Lower lobe of right lung (tissue), 2 donors: ENCODE data around the gene CPNE5. TPM values are rescaled to one million over a fixed set of nuclear protein-coding genes. Genes with fewer than 3 reads are reported as not detected.

ENCODE experiments used
- ATAC-seq, 2 donors: fragments of 200-7000 bp; cut with Tn5 transposase; one replicate each; pipeline ENCODE4 v1.9.1; 2020 to 2022; ENCODE audit warnings: mild to moderate bottlenecking in 2 of 2, moderate library complexity in 2 of 2
- DNase-seq: peaks from one replicate; pipeline ENCODE4 v3.0.0-alpha.2; 2020
- H3K27ac ChIP-seq: fragments of 200-600 bp; one replicate; pipeline ENCODE4 v1.8.0; 2022
- H3K27me3 ChIP-seq: fragments of 200-600 bp; one replicate; pipeline ENCODE4 v1.8.0; 2022; ENCODE audit warnings: low read depth
- H3K36me3 ChIP-seq: fragments of 200-600 bp; one replicate; pipeline ENCODE4 v1.8.0; 2022; ENCODE audit warnings: mild to moderate bottlenecking
- H3K4me1 ChIP-seq: fragments of 200-600 bp; one replicate; pipeline ENCODE4 v1.8.0; 2022
- H3K4me3 ChIP-seq: fragments of 200-600 bp; one replicate; pipeline ENCODE4 v1.8.0; 2022; ENCODE audit warnings: mild to moderate bottlenecking
- H3K9me3 ChIP-seq: fragments of 200-600 bp; one replicate; pipeline ENCODE4 v1.8.0; 2022
- intact Hi-C: fragments of 100-400 bp; cut with DNase I; formaldehyde crosslinking; loops from one replicate; pipeline ENCODE4 v1.11.0; 2022
- total RNA-seq: library from RNA; stranded (reverse); fragmentation: NEBNext Ultra II Directional; extraction: Animal tissue kit (Norgen Biotek cat#: 25700); gene quantifications from one replicate; pipeline ENCODE4 v1.2.1, GENCODE V29; 2021
- TF ChIP-seq, protein P1 (sequence below): fragments of 200-600 bp; IDR thresholded peaks from one replicate; pipeline ENCODE4 v1.8.0; 2022; ENCODE audit warnings: antibody characterized with exemption, mild to moderate bottlenecking
- donor health status: DM: no; HTN: yes; CAD: no; lungs with severe emphysema.

The CPNE5 gene
- total RNA-seq, 1 donor from 2014 or later = 2.4 TPM

DNA sequence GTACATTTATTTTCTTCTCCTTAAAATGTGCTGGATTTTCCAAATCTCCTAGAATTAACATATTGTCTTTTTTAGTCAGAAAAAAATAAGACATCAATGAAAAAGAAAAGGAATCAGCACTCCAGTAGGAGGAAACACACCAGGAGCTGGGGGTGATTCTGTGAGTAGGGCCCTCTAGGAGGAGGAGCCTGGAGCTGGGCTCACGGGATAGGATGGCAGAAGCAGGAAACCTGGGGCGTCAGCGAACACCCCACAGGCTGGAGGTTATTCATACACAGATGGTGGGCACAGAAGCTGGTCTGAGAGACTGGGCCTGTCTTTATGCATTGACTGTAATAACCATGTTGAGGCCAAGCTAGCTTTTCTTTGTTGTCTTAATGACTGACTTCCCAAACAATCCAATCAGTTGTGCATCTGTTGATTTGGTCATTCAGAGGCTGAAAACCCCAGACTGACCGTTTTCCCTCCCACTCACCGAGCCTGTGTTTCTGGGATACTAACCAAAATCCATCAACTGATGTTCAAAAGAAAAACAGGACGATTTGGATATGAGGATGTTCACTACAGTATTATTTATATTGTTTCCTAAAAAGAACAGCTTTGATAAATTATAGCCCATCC is 53.1 kb downstream of the CPNE5 start:
- peaks cover 9% of the 10 kb centered on the region for H3K4me1 ChIP-seq
- no peaks in the 10 kb centered on the region for H3K36me3 ChIP-seq
- no peaks in the 10 kb centered on the region for H3K9me3 ChIP-seq
- H3K27ac ChIP-seq = no peak overlapping the region
- TF ChIP-seq, protein P1, sequence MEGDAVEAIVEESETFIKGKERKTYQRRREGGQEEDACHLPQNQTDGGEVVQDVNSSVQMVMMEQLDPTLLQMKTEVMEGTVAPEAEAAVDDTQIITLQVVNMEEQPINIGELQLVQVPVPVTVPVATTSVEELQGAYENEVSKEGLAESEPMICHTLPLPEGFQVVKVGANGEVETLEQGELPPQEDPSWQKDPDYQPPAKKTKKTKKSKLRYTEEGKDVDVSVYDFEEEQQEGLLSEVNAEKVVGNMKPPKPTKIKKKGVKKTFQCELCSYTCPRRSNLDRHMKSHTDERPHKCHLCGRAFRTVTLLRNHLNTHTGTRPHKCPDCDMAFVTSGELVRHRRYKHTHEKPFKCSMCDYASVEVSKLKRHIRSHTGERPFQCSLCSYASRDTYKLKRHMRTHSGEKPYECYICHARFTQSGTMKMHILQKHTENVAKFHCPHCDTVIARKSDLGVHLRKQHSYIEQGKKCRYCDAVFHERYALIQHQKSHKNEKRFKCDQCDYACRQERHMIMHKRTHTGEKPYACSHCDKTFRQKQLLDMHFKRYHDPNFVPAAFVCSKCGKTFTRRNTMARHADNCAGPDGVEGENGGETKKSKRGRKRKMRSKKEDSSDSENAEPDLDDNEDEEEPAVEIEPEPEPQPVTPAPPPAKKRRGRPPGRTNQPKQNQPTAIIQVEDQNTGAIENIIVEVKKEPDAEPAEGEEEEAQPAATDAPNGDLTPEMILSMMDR = no peak
- ATAC-seq (no peak), DNase-seq (no peak)
- no peaks in the 10 kb centered on the region for H3K27me3 ChIP-seq
- H3K4me3 ChIP-seq = no peak overlapping the region
- intact Hi-C loops = no loop called here

DNA sequence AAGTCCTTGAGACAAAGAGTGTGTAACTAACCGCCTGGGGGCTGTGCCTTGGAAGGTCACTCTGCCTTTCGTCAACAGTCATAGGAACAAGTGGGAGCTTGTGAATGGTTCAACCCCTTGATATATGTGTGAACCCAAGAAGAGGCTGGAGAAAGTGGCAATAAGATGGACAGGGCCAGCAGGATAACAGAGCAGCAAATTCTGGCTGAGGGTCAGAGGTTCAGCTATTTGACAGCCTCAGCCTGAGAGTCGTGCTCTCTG is 54.9 kb downstream of the CPNE5 start:
- DNase-seq = no peak
- Histone ChIP-seq H3K36me3 (no peaks in the 10 kb centered on the region), H3K4me1 (peaks cover 18% of the 10 kb centered on the region), H3K4me3 (no peak overlapping the region), H3K27me3 (no peaks in the 10 kb centered on the region), H3K9me3 (no peaks in the 10 kb centered on the region), H3K27ac (no peak overlapping the region)
- ATAC-seq = no peak
- TF ChIP-seq, protein P1 = no peak
- intact Hi-C loops = no loop called here

DNA sequence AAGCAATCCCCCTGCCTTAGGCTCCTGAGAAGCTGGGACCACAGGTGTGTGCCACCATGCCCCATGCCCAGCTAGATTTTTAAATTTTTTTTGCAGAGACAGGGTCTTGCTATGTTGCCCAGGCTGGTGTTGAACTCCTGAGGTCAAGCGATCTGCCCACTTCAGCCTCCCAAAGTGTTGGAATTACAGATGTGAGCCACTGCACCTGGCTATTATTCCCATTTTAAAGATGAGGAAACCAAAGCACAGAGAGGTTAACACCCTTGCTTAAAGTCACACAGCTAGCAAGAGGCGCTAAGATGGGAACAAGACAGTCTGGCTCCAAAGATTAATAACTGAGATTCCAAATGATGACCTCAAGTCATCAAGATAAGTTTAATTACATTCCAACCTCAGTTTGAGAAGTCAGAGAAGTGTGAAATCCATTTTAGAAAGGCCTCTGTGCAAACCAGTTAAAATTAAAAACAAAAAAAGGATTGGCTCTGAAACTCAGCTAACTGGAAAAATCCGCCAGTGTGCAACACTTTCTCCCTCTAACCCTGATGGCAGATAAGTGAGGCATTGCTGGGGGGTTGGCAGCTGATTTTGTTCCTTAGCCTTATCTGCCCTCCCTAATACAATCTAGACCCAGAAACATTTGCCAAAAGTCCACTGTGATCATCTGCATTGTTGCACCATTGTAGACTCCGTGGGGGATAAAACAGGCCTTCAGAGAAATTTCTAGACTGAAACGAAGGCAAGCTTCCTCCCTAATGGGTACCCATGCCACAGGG is 55.5 kb downstream of the CPNE5 start:
- Histone ChIP-seq H3K27ac (no peak overlapping the region), H3K36me3 (no peaks in the 10 kb centered on the region), H3K27me3 (no peaks in the 10 kb centered on the region), H3K4me3 (no peak overlapping the region), H3K9me3 (no peaks in the 10 kb centered on the region), H3K4me1 (peaks cover 18% of the 10 kb centered on the region)
- no peak for ATAC-seq
- TF ChIP-seq, protein P1 = no peak
- intact Hi-C loops = no loop called here
- DNase-seq = no peak

DNA sequence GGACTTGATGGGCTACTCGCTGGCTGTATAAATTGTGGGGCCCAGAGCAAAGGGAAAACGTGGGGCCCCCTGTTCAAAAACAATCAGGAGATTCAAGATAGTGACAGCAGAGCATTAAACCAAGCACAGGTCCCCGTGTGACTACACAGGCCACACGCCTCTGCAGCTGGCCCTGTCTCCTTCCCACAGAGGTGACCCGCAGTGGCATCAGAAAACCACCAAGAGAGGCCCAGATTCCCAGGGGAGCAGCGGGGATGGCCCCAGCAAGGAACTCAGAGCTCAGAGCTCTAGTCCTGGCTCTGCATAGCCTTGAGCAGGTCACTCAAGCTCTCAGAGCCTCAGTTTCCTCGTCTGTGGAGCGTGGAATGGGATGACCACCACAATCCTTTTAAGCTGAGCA is 57.6 kb downstream of the CPNE5 start:
- H3K27me3 ChIP-seq = no peaks in the 10 kb centered on the region
- peaks cover 18% of the 10 kb centered on the region for H3K4me1 ChIP-seq
- intact Hi-C loops = no loop called here
- TF ChIP-seq, protein P1 = no peak
- no peak for DNase-seq
- H3K36me3 ChIP-seq = no peaks in the 10 kb centered on the region
- ATAC-seq = no peak
- H3K9me3 ChIP-seq = no peaks in the 10 kb centered on the region
- H3K27ac ChIP-seq = no peak overlapping the region
- no peak overlapping the region for H3K4me3 ChIP-seq

DNA sequence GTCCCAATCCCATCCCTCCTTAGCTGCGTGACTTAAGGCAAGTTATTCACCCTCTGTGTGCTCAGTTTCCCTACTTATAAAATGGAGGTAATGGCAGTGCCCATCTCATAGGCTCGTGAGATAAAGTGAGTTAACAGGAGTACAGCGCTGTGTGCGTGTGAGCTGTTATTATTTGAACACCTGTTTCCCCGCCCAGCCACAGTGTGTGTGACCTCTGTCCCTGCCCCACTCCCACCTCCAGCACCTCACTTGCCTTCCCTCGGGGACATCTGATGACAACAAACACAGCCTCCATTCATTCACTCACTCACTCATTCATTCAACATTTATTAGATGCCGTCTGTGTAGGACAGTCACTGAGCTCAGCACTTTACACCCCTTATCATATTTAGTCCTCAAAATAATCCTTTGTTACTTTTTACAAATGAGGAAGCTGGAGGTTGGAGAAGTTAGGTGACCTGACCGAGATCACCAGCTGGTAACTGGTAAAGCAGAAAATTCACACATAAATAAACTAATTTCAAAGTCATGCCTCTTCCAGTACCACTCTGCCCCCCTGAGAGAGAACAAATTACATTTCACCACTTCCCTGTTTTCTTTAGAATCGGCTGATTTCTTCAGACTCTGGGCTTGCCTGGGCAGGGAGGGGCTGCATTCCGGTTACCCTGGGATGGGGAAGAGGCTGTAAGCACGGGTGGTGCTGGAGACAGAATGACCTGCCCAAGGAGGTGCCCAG is 58.6 kb downstream of the CPNE5 start:
- intact Hi-C loops = no loop called here
- ATAC-seq (peak; percentile 30 to 52), DNase-seq (peak; percentile 60)
- H3K36me3 ChIP-seq = no peaks in the 10 kb centered on the region
- peaks cover 18% of the 10 kb centered on the region for H3K4me1 ChIP-seq
- H3K9me3 ChIP-seq = no peaks in the 10 kb centered on the region
- no peak overlapping the region for H3K27ac ChIP-seq
- TF ChIP-seq, protein P1 = no peak
- H3K4me3 ChIP-seq = no peak overlapping the region
- no peaks in the 10 kb centered on the region for H3K27me3 ChIP-seq
